Astrocyte of the hippocampus (primary cell): ENCODE measurements around the gene STX18.
"Not testable (repeated sequence)": the region's sequence is repeated elsewhere in the genome, so short reads cannot be mapped to it uniquely, and the experiment has no call there.

Source experiments
- DNase-seq: peaks from one replicate; pipeline ENCODE4 v3.0.0; 2011; ENCODE audit warnings: low read depth, low spot score

The STX18 gene

GRCh38 chr4:4541661-4542570 is at the start of gene STX18:
Gene STX18, minus strand, starts transcription at chr4:4542048. Its CDS starts 84 bp downstream, at chr4:4541964.
- DNase-seq: peak; percentile 96

GRCh38 chr4:4591071-4591470 is 49.2 kb upstream of the STX18 start:
- DNase-seq: no peak

- no peak for DNase-seq
These were observed 48.7 kb upstream of the STX18 start for GRCh38 chr4:4590546-4590945.

- peak; percentile 27 for DNase-seq
These were observed 43.3 kb upstream of the STX18 start for GRCh38 chr4:4585012-4585670.

DNA sequence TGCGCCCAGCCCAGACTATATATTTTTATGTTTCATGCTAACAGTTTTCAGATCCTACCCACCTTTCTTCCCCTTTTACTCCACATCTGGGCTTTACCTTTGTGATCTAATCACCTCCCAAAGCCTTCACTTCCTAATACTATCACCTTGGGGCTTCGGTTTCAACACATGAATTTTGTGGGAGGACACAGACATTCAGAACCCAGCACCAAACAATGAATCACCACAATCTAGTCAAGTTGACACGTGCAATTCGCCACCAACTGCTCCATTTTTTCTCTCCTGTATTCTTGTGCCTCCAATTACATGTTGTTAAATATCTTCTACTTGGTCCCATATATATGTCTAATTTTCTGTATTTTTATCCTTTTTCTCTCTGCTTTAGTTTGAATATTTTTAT is 41.8 kb upstream of the STX18 start:
- no peak for DNase-seq

- no peak for DNase-seq
These were observed 40.8 kb upstream of the STX18 start for GRCh38 chr4:4582653-4583052.

GRCh38 chr4:4580494-4580893 is 38.6 kb upstream of the STX18 start:
- no peak for DNase-seq

GRCh38 chr4:4578981-4579380 is 37.1 kb upstream of the STX18 start:
- DNase-seq: no peak

GRCh38 chr4:4577359-4577875 is 35.6 kb upstream of the STX18 start:
- no peak for DNase-seq

DNA sequence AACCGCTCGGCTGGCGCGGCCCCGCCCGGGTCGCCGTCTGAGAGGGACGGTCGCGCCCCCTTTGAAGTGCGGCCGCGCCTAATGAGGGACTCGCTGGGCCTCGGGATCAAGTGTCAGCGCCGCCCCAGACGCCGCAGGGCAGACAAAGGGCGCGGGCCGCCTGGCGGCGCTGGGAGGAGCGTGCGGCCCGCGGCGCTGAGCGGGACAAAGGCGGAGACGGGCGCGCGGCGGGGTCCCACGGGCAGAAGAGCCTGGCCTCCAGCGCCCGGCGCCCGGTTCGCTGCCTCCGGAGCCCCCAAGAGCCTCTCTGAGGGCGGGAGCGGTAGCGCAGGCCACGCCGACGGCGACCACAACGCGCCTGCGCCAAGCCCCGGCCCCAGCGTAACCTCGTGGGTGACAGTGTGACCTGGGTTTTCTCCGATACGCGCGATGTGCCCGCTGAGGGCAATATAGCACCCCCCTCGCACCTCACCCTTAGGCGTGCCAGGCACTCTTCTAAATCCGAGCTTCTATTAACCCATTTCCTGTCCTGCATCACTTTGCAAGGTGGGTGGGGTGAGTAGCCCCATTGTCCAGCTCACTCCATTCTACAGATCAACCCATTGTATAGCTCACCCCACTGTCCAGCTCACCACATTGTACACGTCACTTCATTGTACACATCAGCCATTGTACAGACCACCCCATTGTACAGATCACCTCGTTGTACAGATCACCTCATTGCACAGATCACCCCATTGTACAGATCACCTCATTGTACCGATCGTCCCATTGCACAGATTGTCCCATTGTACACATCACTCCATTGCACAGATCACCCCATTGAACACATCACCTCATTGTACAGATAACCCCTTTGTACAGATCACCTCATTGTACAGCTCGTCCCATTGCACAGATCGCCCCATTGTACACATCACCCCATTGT is 33.7 kb upstream of the STX18 start:
- peak; percentile 78 for DNase-seq

DNA sequence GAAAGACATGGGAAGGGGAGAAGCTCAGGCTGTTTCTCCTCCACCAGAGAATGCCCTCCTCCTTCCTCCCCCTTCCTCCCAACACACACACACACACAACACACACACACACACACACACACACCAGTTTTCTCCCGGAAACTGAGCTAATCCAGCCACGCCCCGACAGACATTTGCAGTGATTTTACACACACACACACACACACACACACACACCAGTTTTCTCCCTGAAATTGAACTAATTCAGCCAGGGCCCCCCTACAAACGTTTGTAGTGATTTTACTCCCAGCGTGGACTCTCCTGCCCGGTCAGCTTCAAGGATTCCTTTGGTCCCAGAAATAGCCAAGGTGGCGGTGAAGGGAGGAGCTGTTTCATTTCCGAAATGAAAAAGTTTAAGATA is 32.9 kb upstream of the STX18 start:
- peak; percentile 85 for DNase-seq

DNA sequence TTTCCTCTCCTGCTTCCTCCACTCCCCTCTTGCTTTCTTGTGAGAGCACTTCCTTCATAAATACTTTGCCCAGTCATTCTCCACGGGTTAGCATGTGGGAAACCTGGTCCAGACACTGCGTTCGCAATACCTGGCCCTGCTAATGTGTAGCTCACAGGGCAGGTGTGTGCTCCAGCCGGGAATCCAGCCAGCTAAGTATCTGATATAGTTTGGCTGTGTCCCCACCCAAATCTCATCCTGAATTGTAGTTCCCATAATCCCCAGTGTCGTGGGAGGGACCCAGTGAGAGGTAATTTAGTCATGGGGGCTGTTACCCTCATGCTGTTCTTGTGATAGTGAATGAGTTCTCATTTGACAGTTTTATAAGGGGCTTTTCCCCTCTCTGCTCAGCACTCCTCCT is 32.2 kb upstream of the STX18 start:
- no peak for DNase-seq

DNA sequence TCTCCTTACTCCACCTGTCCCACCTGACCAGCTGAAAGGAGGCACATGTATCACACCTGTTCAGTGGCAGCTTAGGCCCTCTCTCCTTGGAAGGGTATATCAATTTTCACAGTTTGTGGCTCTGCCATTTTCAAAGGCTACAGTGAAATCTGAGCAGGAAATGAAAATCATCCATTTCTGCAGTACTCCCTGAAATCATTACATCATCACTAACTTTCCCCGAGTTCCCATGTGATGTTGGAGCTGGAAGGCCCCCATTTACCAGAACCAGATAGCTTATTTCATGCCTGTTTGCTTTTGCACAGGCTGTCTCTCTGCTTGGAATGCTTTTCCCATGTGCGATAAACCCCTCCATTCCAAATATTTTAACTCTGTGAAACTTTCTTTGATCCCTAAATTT is 31.0 kb upstream of the STX18 start:
- DNase-seq: no peak

GRCh38 chr4:4569861-4570260 is 28.0 kb upstream of the STX18 start:
- DNase-seq: not testable (repeated sequence)

DNA sequence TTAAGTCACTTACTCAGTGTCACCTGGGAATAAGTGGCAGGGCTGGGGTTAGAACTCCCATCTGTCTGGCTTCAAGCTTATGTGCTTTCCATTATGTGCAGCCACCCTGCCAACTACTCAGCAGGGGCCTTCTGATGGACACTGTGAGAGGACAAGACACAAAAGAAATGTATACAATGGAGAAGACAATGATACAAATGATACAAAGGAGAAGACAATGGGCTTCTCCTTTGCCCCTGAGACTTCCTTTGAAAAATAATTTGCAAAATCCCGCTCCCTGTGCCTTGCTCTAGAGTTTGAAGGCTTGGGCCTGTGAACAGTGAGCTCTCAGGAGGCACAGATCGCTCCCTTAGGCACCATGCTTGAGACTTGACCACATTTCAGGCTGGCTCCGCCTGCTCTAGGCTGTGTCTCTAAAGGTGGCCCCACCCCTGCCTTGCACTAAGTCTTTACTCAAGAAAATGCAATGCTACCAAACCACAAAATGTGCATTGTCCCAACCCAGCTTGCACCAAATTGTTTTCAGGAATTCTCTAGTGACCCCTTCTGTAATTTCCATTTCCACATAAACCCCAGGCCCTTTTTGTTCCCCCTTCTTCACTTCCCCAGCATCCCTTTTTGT is 27.1 kb upstream of the STX18 start:
- DNase-seq: no peak

- not testable (repeated sequence) for DNase-seq
These were observed 24.5 kb upstream of the STX18 start for GRCh38 chr4:4566359-4566758.

DNA sequence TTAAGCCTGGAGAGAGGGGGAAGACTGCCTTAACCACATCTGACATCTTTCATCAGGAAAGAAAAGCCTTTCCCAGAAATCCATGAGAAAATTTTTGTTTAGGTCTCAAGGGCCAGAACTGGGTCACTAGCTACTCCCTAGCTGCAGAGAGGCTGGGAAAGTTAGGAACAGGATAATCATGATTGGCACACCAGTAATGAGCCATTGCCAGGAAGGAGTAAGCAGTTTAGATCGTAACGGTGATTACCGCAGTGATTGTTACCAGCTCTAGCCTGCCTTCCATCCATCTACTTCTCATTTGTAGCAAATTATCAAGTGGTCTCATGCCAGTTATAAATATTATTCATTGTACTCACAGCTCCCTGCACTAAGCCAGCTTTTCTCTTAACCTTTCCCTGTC is 22.7 kb upstream of the STX18 start:
- no peak for DNase-seq

- DNase-seq: no peak
These were observed 18.8 kb upstream of the STX18 start for GRCh38 chr4:4560642-4561041.

DNA sequence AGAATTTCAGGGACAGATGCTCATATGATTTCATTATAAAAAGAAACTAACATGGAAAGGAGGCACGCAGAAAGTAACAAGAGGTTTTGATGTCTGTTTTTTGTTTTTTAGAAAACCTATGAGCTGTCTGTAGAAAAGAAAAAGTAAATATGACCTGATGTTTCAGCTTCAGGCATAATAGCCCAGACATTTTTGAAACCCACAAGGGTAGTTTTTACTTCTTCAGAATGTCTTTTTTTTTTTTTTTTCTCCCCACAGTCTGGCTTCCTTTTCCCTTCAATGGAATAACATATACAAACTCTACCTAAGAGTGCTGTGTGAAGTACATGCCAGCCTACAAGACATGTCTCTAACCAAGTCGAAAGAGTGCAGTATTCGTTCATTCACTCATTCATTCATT is 18.3 kb upstream of the STX18 start:
- peak; percentile 55 for DNase-seq

DNA sequence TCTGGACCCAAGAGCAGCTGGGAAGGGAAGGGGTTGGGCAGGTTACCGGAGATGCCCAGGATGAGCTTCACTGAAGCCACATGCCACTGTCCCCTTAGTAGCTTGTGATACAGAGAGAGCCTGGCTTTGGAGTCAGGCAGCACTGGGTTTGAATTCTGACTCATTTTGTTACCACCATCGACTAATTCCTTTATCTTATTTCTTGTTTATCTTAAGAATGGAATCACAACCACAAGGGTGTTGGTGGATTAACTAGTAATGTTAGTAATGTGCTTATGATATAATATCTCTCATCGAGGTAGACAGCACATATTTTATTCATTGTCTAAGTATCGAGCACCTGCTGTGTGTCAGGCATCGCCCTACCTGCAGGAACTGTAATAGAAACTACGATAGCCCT is 17.7 kb upstream of the STX18 start:
- peak; percentile 43 for DNase-seq

GRCh38 chr4:4558881-4559280 is 17.0 kb upstream of the STX18 start:
- no peak for DNase-seq
